HG03097 (cell line): ENCODE data around the gene CAPS.

Experiments
- ATAC-seq: cut with Tn5 transposase; IDR thresholded peaks from one replicate; pipeline ENCODE4 v1.9.1; 2021; ENCODE audit not compliant: unreplicated experiment, low FRiP score

The CAPS gene

DNA sequence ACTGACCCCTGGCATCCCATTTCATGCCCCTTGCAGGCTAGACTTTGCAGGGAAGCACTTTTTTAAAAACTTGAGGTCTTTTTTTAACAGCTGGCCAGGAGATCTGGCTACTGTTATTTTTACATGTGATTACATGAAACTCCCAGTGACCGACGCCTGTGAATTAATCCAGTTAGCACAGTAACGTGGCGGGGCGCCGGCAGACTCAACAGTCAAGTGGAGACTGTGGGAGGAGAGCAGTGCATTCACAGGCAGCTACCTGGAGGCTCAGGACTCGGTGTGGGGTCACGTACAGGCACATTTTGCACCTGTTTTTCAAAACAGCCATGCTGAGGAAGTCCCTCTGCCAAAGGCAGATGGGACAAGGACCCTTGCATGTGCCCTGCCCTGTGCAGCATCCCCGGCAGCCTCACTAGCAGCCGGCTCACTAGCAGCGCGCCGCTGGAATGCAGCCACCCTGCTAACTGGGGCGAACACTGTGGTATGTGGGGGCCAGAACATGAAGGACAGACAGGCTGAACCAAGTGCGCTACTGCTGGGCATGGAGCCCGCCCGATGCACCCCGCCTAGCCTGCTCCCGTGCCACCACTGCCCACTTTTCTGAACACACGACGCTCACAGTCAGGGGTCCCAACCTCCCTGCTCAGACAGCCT, 18.7 kb downstream of the CAPS start:
- ATAC-seq: no peak

DNA sequence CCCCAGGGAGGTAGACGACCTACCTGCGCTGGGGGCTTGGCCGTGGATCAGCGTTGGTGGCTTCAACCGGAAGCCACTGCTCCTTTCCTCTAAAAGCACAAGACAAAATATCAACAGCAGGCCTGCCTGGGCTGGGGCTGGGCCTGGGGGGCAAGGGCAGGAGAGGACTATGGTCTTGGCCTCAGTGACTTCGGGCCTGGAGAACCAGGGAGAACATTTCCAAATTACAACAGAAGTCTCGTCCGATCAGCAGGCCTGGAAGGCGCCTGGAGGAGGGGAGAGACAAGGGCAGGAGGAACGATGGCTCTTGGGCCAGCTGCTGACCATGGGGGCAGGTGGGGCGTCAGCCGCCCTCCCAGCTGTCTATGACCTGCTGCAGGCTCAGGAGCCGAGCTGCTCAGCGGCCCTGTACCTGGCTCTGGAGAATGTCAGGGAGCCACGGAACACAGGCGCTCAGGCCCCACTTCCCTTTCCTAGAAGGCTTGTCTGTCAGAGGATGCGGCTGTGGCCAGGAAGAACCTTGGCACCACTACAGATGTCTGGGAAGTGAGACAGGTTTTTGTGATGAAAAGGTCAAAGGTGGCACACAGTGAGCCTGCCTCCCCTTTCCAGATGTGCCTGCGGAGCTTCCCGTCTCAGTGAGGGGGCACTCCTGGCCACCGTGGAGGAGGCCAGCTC, 19.5 kb downstream of the CAPS start:
- no peak for ATAC-seq

- ATAC-seq: no peak
These were observed 20.0 kb downstream of the CAPS start for GRCh38 chr19:5934069-5934401.

- ATAC-seq: no peak
These were observed 20.9 kb downstream of the CAPS start for GRCh38 chr19:5934774-5935472.

GRCh38 chr19:5935473-5936291, 21.6 kb downstream of the CAPS start:
- ATAC-seq: no peak

DNA sequence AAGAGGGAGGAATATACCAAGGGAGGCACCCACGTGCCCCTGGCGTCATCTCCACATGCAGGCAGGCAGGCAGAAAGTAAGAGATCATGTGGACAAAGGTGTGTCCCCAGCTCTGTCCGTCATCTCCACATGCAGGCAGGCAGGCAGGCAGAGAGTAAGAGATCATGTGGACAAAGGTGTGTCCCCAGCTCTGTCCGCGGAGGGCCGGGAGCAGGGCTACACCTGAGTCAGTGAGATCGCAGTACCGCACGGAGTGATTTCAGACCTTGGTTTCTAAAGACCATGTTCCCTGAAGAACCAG, 22.2 kb downstream of the CAPS start:
- no peak for ATAC-seq

DNA sequence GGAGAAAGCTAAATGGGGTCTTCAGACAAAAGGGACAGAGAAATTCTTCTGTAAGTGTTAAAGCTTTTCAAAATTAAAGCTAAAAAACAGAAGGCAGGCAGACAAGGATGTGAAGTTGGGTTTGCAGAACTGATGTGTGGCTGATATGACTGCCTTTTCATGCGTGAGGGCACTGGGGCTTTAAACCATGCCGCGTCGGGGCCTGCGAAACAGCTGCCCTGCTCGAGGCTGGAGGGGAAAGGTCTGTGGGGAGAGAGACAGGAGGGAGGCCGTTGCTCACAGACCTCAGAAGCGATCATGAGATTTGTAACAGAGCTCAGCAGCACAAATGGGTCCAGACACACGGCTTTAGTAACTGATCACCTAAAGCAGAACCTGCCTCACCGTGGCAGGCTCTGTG, 23.5 kb downstream of the CAPS start:
- ATAC-seq: no peak

- ATAC-seq: no peak
These were observed 26.5 kb downstream of the CAPS start for GRCh38 chr19:5940260-5941208.

- ATAC-seq: no peak
These were observed 27.6 kb downstream of the CAPS start for GRCh38 chr19:5941673-5942072.

- no peak for ATAC-seq
These were observed 29.0 kb downstream of the CAPS start for GRCh38 chr19:5943045-5943444.

GRCh38 chr19:5943623-5944022, 29.6 kb downstream of the CAPS start:
- no peak for ATAC-seq

DNA sequence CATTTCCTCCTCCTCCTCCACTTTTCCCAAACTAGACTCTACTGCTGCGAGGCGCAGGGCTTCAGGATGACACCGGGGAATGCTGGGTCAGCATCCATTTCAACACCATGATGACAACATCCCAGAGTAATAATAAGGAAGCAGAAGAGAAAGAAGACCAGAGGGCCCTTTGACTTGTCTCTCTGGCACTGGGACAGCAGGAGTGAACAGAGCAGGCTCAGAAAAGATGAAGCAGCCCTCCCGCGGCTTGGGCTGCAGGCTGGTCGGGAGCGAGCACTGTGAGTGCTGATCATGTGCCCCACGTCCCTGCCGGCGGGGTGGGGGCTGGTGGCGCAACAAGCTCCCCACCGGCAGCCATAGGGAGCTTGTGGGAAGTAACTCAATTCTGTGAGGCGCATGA, 33.4 kb downstream of the CAPS start:
- no peak for ATAC-seq

- ATAC-seq: no peak
These were observed 34.9 kb downstream of the CAPS start for GRCh38 chr19:5948752-5949564.

- ATAC-seq: no peak
These were observed 35.8 kb downstream of the CAPS start for GRCh38 chr19:5949792-5950305.

DNA sequence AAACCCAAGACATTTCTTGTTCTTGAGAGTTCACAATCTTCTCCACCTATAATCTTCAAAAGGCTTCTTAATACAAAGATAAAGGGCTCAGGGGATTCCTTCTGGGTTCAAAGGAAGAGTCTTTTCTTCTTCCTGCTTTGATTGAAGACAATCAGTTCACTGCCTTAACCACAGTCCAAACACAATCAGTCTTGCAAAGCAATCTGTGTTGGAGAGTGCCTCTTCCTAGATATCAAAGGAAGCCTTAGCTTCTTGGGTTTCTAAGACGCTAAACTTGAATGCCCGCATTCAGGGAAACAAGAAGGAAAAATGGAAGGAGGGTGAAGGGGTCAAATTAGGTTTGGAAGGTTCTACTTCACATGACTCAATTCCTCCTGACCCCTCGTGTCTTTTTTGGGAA, 36.7 kb downstream of the CAPS start:
- ATAC-seq: no peak

- ATAC-seq: no peak
These were observed 37.3 kb downstream of the CAPS start for GRCh38 chr19:5951338-5951861.

- ATAC-seq: no peak
These were observed 38.4 kb downstream of the CAPS start for GRCh38 chr19:5952193-5953029.

GRCh38 chr19:5953030-5953589, 39.1 kb downstream of the CAPS start:
- no peak for ATAC-seq
